Esophagus muscularis mucosa (tissue), 4 donors: ENCODE measurements around the gene DLGAP4. TPM values are rescaled to one million over a fixed set of nuclear protein-coding genes. Genes with fewer than 3 reads are reported as not detected.
A peak's percentile ranks its signal among the peaks of the same experiment; 100 is the strongest.

Source experiments
- DNase-seq: peaks from one replicate; pipeline ENCODE4 v3.0.0-alpha.2; 2017; ENCODE audit errors: extremely low spot score
- H3K27ac ChIP-seq, 4 donors: fragments of 200-600 bp; sonication (generic); replicated peaks in 1 of 4; 1 replicate in 3 of 4; 2 replicates in 1 of 4; pipeline ENCODE4 v1.5.1; 2016 to 2019; ENCODE audit warnings: mild to moderate bottlenecking in 1 of 4
- H3K27me3 ChIP-seq, 4 donors: fragments of 200-600 bp; sonication (generic); one replicate each; pipeline versions ENCODE4 v1.5.1 to v1.6.0; 2016 to 2019
- H3K36me3 ChIP-seq, 4 donors: fragments of 200-600 bp; sonication (generic); one replicate each; pipeline ENCODE4 v1.5.1; 2016 to 2019
- H3K4me1 ChIP-seq, 4 donors: fragments of 200-600 bp; sonication (generic); one replicate each; pipeline ENCODE4 v1.5.1; 2016 to 2019
- H3K4me3 ChIP-seq, 4 donors: fragments of 200-600 bp; sonication (generic); 1 replicate in 2 of 4; 2 replicates in 2 of 4; pipeline ENCODE4 v1.5.1; 2016 to 2019; ENCODE audit warnings: mild to moderate bottlenecking in 4 of 4, moderate library complexity in 1 of 4
- H3K9me3 ChIP-seq, 4 donors: fragments of 200-600 bp; sonication (generic); 1 replicate in 3 of 4; 2 replicates in 1 of 4; pipeline ENCODE4 v1.5.1; 2016 to 2019
- CTCF ChIP-seq, 3 experiments: fragments of 200-600 bp in 2 of 3; fragments of 450-650 bp in 1 of 3; sonication (generic) in 2 of 3; IDR thresholded peaks; one replicate each; pipeline ENCODE4 v1.5.1; 2017 to 2019; ENCODE audit warnings: antibody characterized with exemption in 3 of 3, mild to moderate bottlenecking in 2 of 3, moderate library complexity in 1 of 3
- EP300 ChIP-seq: sonication (generic); formaldehyde crosslinking; IDR thresholded peaks from one replicate; pipeline ENCODE4 v1.6.1; 2017; ENCODE audit warnings: antibody characterized with exemption
- POLR2A ChIP-seq: fragments of 450-650 bp; IDR thresholded peaks from one replicate; pipeline ENCODE4 v1.6.1; 2017; ENCODE audit warnings: antibody characterized with exemption, moderate library complexity, mild to moderate bottlenecking, low read depth
- POLR2AphosphoS5 ChIP-seq, 2 donors: sonication (generic); formaldehyde crosslinking; IDR thresholded peaks; one replicate each; pipeline ENCODE4 v1.6.1; 2017; ENCODE audit warnings: antibody characterized with exemption in 2 of 2
- WGBS: methylation state at CpG from one replicate; pipeline ENCODE4 v1.1.5; 2018; 5-methylcytosine and 5-hydroxymethylcytosine counted together
- intact Hi-C: fragments of 100-400 bp; cut with DNase I; formaldehyde crosslinking; loops from one replicate; pipeline ENCODE4 v1.15.1; 2023
- total RNA-seq, 4 donors: library from RNA; depleted of rRNA; stranded (reverse); fragments of >200 nt; gene quantifications; one replicate each; pipeline versions ENCODE4 v1.1.0 to v1.2.1, GENCODE V29; 2016

DLGAP4 gene
- total RNA-seq, 4 donors from 2014 or later = 43.6 to 90.0 (median 48.8) TPM

DNA sequence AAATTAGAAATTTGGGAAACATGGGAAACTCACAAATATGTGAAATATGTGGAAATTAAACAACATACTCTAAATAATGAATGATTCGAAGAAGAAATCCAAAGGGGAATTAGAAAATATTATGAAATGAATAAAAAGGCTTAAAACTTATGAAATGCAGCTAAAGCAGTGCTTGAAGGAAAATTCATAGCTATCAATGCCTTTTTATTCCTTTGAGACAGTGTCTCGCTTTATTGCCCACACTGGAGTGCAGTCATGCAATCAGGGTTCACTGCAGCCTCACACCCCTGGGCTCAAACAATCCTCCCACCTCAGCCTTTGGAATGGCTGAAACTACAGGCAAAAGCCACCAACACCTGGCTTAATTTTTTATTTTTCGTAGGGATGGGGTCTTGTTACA is 259.4 kb downstream of the DLGAP4 start:
- Histone ChIP-seq H3K27me3 (no peaks in the 10 kb centered on the region), H3K27ac (no peak overlapping the region), H3K4me3 (no peak overlapping the region), H3K9me3 (peaks cover 0 to 11% (median 3%) of the 10 kb centered on the region in 4 donors), H3K36me3 (no peaks in the 10 kb centered on the region), H3K4me1 (no peaks in the 10 kb centered on the region)
- DNase-seq = no peak
- TF ChIP-seq POLR2A = no peak
- TF ChIP-seq EP300 = no peak
- no peak for TF ChIP-seq POLR2AphosphoS5 (IDR thresholded peaks at IDR 0.05)
- no peak for TF ChIP-seq CTCF (IDR thresholded peaks at IDR 0.05)
- intact Hi-C loops = no loop called here
- 92% methylated on average over 3 of the region's 3 CpGs for WGBS

GRCh38 chr20:36569847-36570429 is 263.8 kb downstream of the DLGAP4 start:
- DNase-seq = no peak
- no peaks in the 10 kb centered on the region for H3K27me3 ChIP-seq
- intact Hi-C loops = no loop called here
- no peak overlapping the region for H3K4me3 ChIP-seq
- H3K36me3 ChIP-seq = no peaks in the 10 kb centered on the region
- peaks cover 0 to 9% (median 3%) of the 10 kb centered on the region in 4 donors for H3K9me3 ChIP-seq
- TF ChIP-seq POLR2AphosphoS5 (IDR thresholded peaks at IDR 0.05) (no peak), CTCF (IDR thresholded peaks at IDR 0.05) (no peak), POLR2A (no peak), EP300 (no peak)
- H3K27ac ChIP-seq = no peak overlapping the region
- peaks cover 1 to 31% (median 26%) of the 10 kb centered on the region in 4 donors for H3K4me1 ChIP-seq
- 79% methylated on average over 7 of the region's 7 CpGs for WGBS

DNA sequence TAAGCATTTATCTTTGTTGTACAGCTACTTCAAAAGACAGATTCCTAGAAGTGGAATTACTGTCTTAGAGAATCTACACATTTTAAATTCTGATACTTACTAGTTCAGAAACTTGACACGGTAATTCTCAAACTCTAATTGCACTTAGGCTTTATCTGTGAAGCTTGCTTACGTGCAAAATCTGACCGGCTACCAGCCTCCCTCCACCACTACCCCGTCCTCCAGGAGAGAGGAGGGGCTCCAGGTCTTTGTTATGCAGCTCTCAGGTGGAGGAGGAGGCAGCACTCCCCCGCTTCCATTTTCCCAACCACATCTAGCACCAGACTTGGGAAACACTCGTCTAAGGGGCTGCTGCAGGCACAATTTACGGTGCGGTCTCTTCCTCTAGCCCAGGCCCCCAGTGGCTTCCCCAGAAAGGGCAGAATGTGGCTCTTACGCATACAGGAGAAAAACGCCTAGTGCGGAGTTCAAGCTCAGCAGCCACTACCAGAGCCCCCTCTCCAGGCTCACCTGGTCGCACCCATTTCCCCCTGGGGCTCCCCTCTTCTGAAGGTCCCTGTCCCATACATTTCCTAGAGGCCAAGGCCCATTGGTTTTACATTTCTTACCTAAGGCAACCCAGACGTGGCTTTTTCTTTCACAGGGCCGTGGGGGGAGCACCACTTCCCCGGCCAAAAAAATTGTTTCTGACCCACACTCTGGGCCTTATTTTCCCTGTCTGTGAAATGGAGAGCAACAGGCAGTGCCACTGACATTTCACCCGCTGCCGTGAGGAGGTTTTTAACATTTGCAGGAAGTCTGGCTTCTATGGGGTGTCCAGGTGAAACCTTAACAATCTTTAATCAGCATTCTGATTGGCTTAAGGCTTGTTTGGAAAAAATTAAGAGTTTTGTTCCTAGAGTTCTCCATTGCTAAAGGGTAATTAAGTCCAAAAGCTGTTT is 265.7 kb downstream of the DLGAP4 start:
- Histone ChIP-seq H3K9me3 (no peaks in the 10 kb centered on the region), H3K36me3 (no peaks in the 10 kb centered on the region), H3K27me3 (no peaks in the 10 kb centered on the region), H3K27ac (peak overlapping the region; percentile 90 to 95 (median 95)), H3K4me1 (peaks cover 15 to 49% (median 40%) of the 10 kb centered on the region in 4 donors), H3K4me3 (peak overlapping the region in 1 of 4 donors; percentile 92)
- 62% methylated on average over 17 of the region's 17 CpGs for WGBS
- no peak for TF ChIP-seq POLR2AphosphoS5 (IDR thresholded peaks at IDR 0.05)
- TF ChIP-seq POLR2A = no peak
- no peak for TF ChIP-seq CTCF (IDR thresholded peaks at IDR 0.05)
- TF ChIP-seq EP300 = no peak
- intact Hi-C loops = no loop called here
- DNase-seq = no peak

DNA sequence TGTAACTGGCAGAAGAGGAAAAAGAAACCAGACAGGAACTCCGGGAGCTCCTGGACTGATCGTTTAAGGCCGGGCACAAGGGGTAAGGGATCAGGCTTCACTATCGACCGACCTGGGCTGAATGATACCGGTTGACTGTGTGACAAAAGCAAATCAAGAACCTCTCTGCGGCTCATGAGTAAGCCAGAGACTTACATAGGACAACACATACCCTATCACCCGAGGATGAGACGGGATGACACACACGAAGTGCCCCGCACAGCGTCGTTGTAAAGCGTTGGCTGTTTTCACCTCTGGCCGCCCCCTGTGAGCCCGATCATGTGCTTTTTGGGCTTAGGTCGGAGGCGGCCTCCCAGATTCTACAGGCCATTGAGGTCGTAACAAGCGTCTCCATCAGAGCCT is 266.6 kb downstream of the DLGAP4 start:
- no peak for TF ChIP-seq CTCF (IDR thresholded peaks at IDR 0.05)
- TF ChIP-seq POLR2AphosphoS5 (IDR thresholded peaks at IDR 0.05) = no peak
- TF ChIP-seq EP300 = no peak
- no peak for TF ChIP-seq POLR2A
- DNase-seq = no peak
- Histone ChIP-seq H3K36me3 (no peaks in the 10 kb centered on the region), H3K27ac (peak overlapping the region; percentile 90 to 95 (median 95)), H3K4me1 (peaks cover 15 to 49% (median 40%) of the 10 kb centered on the region in 4 donors), H3K4me3 (peak overlapping the region; percentile 91 to 94 (median 92)), H3K27me3 (no peaks in the 10 kb centered on the region), H3K9me3 (no peaks in the 10 kb centered on the region)
- intact Hi-C loops = no loop called here
- WGBS = 31% methylated on average over 4 of the region's 20 CpGs
